ENCODE measurements around the gene ERC2. TPM values are rescaled to one million over a fixed set of nuclear protein-coding genes. Genes with fewer than 3 reads are reported as not detected.

Gene ERC2
- total RNA-seq, 1 donor from 2014 or later: 0.65 TPM

DNA sequence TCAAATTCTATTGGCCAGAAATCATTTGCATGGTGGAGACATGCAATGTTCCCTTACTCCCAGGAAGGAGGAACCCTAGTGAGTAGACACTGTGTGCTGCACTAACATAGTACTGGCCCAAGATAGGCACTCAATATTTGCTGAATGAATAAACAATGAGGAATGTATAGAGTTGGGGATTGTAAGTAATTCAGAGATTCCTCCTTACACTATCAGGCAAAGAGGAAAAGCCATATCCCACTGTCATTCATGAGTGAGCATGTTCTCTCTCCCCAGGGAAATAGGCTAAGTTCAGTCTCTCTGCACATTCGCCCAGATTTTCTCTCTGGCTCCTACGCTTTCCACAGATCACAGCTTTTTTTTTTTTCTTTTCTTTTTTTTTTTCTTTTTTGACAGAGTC, 826.3 kb downstream of the ERC2 start:
- Mint-ChIP-seq H3K27me3 (ENCODE audit: low read depth) (peaks cover 2% of the 10 kb centered on the region), H3K4me1 (ENCODE audit: low read depth) (no peaks in the 10 kb centered on the region), H3K9me3 (ENCODE audit: low read depth) (no peaks in the 10 kb centered on the region), H3K4me3 (ENCODE audit: unreplicated experiment) (no peak overlapping the region), H3K27ac (ENCODE audit: unreplicated experiment) (no peak overlapping the region), H3K36me3 (ENCODE audit: low read depth) (no peaks in the 10 kb centered on the region)
- DNase-seq (ENCODE audit: low spot score): no peak
- TF ChIP-seq, protein P1, sequence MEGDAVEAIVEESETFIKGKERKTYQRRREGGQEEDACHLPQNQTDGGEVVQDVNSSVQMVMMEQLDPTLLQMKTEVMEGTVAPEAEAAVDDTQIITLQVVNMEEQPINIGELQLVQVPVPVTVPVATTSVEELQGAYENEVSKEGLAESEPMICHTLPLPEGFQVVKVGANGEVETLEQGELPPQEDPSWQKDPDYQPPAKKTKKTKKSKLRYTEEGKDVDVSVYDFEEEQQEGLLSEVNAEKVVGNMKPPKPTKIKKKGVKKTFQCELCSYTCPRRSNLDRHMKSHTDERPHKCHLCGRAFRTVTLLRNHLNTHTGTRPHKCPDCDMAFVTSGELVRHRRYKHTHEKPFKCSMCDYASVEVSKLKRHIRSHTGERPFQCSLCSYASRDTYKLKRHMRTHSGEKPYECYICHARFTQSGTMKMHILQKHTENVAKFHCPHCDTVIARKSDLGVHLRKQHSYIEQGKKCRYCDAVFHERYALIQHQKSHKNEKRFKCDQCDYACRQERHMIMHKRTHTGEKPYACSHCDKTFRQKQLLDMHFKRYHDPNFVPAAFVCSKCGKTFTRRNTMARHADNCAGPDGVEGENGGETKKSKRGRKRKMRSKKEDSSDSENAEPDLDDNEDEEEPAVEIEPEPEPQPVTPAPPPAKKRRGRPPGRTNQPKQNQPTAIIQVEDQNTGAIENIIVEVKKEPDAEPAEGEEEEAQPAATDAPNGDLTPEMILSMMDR (IDR thresholded peaks at IDR 0.05): no peak

DNA sequence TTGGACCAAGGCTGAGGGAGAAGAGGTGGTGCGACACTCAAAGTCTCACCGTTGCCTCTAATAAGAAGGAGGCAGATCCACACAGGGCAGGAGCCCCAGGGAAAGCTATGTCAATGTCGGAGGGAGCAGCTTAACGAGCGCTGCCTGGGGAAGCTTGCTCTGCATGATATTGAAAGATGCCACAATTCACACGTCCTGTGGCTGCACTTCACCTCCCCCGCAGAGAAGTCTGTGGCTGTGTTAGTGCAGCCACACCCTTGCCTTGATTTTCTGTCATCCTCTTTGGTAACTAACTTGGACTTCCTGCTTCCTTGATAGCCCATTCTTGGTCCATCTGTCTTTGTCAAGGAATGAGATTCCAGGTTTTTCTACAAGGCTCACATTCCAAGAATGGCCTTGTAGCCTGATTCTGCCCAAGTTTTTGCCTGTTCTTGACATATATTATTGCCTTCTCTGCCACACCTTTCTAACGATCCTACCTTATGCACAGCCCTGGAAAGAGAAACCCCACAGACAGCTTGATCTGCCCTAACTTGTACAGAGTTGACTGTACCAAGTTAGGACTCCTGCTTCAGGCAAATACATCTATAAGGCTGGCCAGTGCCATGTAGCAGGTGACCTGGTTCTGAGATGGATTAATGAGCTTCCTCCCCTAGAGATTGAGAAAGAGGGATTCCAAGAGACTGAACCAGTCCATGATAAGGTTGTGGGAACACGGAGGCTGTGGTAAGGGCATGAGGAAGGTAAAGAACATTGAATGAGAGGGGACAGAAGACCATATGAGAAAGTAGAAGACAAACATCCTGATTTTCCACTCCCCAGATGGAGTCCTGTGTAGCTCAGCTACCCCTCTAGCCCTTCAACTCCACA, 828.1 kb downstream of the ERC2 start:
- Mint-ChIP-seq H3K4me3 (ENCODE audit: unreplicated experiment) (no peak overlapping the region), H3K4me1 (ENCODE audit: low read depth) (no peaks in the 10 kb centered on the region), H3K36me3 (ENCODE audit: low read depth) (no peaks in the 10 kb centered on the region), H3K27ac (ENCODE audit: unreplicated experiment) (no peak overlapping the region), H3K27me3 (ENCODE audit: low read depth) (no peaks in the 10 kb centered on the region), H3K9me3 (ENCODE audit: low read depth) (no peaks in the 10 kb centered on the region)
- TF ChIP-seq, protein P1 (IDR thresholded peaks at IDR 0.05): no peak
- no peak for DNase-seq (ENCODE audit: low spot score)

- no peak overlapping the region for H3K27ac Mint-ChIP-seq (ENCODE audit: unreplicated experiment)
- no peak for DNase-seq (ENCODE audit: low spot score)
- H3K9me3 Mint-ChIP-seq (ENCODE audit: low read depth): no peaks in the 10 kb centered on the region
- H3K4me3 Mint-ChIP-seq (ENCODE audit: unreplicated experiment): no peak overlapping the region
- H3K4me1 Mint-ChIP-seq (ENCODE audit: low read depth): peaks cover 2% of the 10 kb centered on the region
- no peaks in the 10 kb centered on the region for H3K27me3 Mint-ChIP-seq (ENCODE audit: low read depth)
- no peaks in the 10 kb centered on the region for H3K36me3 Mint-ChIP-seq (ENCODE audit: low read depth)
- TF ChIP-seq, protein P1 (IDR thresholded peaks at IDR 0.05): no peak
Observed at GRCh38 chr3:55639143-55639542, 829.1 kb downstream of the ERC2 start.

DNA sequence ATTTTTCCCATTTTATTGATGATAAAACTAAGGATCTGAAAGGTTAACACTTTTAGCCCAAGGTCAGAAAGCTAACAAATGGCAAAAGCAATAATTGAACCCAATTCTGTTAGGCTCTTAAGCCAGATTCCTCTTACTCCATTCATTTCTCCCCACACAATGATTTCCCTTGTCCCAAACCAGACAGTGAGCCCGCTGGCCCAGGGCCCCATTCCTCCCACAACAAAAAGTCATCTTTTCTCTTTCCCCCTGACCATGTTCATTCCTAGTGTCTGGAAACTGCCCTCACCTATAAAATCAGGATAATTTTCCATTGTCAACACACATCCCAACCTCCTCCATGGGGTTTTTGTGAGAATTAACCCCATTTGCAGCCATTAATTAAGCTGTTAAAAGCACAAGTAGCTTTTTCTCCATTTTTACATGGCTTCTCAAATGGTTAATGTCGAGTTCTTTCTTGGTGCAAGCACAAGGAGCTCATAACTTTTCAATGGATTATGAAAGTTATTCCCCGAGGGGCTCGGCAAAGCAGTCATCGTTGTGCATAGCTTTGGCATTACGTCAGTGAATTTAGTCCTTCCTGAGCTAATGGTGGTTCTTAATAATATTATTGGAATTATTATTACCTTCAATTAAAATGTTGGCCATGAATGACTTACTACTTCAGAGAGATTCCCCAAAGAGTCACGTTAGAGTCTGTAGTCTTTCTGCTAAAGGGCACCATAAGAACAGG, 830.2 kb downstream of the ERC2 start:
- Mint-ChIP-seq H3K27me3 (ENCODE audit: low read depth) (no peaks in the 10 kb centered on the region), H3K27ac (ENCODE audit: unreplicated experiment) (no peak overlapping the region), H3K9me3 (ENCODE audit: low read depth) (no peaks in the 10 kb centered on the region), H3K36me3 (ENCODE audit: low read depth) (no peaks in the 10 kb centered on the region), H3K4me1 (ENCODE audit: low read depth) (peaks cover 2% of the 10 kb centered on the region), H3K4me3 (ENCODE audit: unreplicated experiment) (no peak overlapping the region)
- TF ChIP-seq, protein P1 (IDR thresholded peaks at IDR 0.05): no peak
- no peak for DNase-seq (ENCODE audit: low spot score)

GRCh38 chr3:55636300-55637195, 831.7 kb downstream of the ERC2 start:
- no peaks in the 10 kb centered on the region for H3K27me3 Mint-ChIP-seq (ENCODE audit: low read depth)
- TF ChIP-seq, protein P1 (IDR thresholded peaks at IDR 0.05): no peak
- no peak for DNase-seq (ENCODE audit: low spot score)
- peaks cover 2% of the 10 kb centered on the region for H3K4me1 Mint-ChIP-seq (ENCODE audit: low read depth)
- H3K36me3 Mint-ChIP-seq (ENCODE audit: low read depth): no peaks in the 10 kb centered on the region
- H3K27ac Mint-ChIP-seq (ENCODE audit: unreplicated experiment): no peak overlapping the region
- H3K9me3 Mint-ChIP-seq (ENCODE audit: low read depth): no peaks in the 10 kb centered on the region
- no peak overlapping the region for H3K4me3 Mint-ChIP-seq (ENCODE audit: unreplicated experiment)

Data from chondrocyte (in vitro differentiated cells).